Coronary artery (tissue), 2 donors: ENCODE results near the gene MUC12.

Experiments used
- DNase-seq: peaks from one replicate; pipeline ENCODE4 v3.0.0-alpha.2; 2017; ENCODE audit warnings: low spot score
- H3K27ac ChIP-seq, 2 donors: fragments of 200-600 bp; sonication (generic); one replicate each; pipeline ENCODE4 v1.5.1; 2016 to 2019
- H3K4me3 ChIP-seq: fragments of 200-600 bp; sonication (generic); 2 replicates; pipeline ENCODE4 v1.5.1; 2016; ENCODE audit warnings: mild to moderate bottlenecking, moderate library complexity
- TF ChIP-seq, protein P1 (sequence below): fragments of 200-600 bp; sonication (generic); IDR thresholded peaks from one replicate; pipeline ENCODE4 v1.5.1; 2019; ENCODE audit warnings: antibody characterized with exemption

Gene MUC12

DNA sequence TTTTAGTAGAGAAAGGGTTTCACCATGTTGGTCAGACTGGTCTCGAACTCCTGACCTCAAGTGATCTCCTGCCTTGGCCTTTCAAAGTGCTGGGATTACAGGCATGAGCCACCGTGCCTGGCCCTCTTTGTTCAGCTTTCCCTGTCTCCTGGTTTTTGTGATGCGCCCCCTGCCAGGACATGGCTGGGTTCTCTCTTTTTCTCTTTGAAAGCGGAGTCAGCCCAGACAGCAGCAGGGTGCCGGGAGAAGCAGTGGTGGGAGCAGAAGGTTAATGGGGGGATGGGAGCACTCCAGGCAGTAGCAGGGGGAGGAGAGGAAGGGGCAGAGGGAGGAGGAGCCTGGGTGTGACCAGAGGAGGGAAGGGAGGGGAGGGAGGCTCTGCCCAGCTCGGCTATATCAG, 18.2 kb upstream of the MUC12 start:
- TF ChIP-seq, protein P1, sequence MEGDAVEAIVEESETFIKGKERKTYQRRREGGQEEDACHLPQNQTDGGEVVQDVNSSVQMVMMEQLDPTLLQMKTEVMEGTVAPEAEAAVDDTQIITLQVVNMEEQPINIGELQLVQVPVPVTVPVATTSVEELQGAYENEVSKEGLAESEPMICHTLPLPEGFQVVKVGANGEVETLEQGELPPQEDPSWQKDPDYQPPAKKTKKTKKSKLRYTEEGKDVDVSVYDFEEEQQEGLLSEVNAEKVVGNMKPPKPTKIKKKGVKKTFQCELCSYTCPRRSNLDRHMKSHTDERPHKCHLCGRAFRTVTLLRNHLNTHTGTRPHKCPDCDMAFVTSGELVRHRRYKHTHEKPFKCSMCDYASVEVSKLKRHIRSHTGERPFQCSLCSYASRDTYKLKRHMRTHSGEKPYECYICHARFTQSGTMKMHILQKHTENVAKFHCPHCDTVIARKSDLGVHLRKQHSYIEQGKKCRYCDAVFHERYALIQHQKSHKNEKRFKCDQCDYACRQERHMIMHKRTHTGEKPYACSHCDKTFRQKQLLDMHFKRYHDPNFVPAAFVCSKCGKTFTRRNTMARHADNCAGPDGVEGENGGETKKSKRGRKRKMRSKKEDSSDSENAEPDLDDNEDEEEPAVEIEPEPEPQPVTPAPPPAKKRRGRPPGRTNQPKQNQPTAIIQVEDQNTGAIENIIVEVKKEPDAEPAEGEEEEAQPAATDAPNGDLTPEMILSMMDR, result no peak
- Histone ChIP-seq H3K4me3 (no peak overlapping the region), H3K27ac (no peak overlapping the region)
- no peak for DNase-seq

DNA sequence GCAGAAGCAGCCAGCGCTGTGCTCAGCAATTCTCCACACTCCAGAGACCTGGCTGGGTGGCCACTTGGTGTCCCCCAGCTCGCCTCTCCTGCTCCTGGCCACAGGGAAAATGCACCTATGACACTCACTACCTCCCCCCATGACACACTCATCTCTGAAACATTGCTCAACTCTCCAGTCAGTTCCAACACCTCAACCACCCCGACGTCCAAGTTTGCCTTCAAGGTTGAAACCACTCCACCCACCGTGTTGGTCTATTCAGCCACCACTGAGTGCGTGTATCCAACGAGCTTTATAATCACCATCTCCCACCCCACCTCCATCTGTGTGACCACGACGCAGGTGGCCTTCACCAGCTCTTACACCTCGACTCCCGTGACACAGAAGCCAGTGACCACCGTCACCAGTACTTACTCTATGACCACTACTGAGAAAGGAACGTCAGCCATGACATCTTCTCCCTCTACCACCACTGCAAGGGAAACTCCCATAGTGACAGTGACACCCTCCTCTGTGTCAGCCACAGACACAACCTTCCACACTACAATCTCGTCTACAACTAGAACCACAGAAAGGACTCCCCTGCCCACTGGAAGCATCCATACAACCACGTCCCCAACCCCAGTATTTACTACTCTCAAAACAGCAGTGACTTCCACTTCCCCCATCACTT, 17.3 kb upstream of the MUC12 start:
- TF ChIP-seq, protein P1, result no peak
- DNase-seq, result no peak
- H3K27ac ChIP-seq, result no peak overlapping the region

DNA sequence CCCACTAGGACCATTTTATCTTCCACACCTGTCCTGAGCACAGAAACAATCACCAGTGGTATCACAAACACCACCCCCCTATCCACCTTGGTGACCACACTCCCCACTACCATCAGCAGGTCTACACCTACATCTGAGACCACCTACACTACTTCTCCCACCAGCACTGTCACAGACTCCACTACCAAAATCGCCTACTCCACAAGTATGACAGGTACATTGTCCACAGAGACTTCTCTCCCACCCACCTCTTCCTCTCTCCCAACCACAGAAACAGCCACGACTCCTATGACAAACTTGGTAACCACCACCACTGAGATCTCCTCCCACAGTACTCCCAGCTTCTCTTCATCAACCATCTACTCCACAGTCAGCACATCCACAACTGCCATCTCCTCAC, 16.7 kb upstream of the MUC12 start:
- Histone ChIP-seq H3K4me3 (no peak overlapping the region), H3K27ac (no peak overlapping the region)
- DNase-seq, result no peak
- TF ChIP-seq, protein P1, result no peak

More for the DNA sequence above, 17.3 kb upstream of the MUC12 start:
- H3K4me3 ChIP-seq, result no peak overlapping the region

DNA sequence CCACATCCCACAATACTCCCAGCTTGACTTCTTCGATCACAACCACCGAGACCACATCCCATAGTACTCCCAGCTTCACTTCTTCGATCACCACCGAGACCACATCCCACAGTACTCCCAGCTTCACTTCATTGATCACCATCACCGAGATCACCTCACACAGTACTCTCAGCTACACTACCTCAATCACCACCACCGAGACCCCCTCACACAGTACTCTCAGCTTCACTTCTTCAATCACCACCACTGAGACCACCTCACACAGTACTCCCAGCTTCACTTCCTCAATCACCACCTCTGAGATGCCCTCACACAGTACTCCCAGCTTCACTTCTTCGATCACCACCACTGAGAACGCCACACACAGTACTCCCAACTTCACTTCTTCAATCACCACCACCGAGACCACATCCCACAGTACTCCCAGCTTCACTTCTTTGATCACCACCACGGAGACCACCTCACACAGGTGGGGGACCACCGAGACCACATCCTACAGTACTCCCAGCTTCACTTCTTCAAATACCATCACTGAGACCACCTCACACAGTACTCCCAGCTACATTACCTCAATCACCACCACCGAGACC, 11.4 kb upstream of the MUC12 start:
- Histone ChIP-seq H3K4me3 (no peak overlapping the region), H3K27ac (no peak overlapping the region)
- DNase-seq, result peak; percentile 81
- TF ChIP-seq, protein P1, result no peak

DNA sequence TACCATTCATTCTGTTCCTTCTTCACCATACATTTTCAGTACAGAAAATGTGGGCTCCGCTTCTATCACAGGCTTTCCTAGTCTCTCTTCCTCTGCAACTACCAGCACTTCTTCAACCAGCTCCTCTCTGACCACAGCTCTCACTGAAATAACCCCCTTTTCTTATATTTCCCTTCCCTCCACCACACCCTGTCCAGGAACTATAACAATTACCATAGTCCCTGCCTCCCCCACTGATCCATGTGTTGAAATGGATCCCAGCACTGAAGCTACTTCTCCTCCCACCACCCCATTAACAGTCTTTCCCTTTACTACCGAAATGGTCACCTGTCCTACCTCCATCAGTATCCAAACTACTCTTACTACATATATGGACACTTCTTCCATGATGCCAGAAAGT, 9.5 kb upstream of the MUC12 start:
- H3K4me3 ChIP-seq, result no peak overlapping the region
- no peak for DNase-seq
- TF ChIP-seq, protein P1, result no peak
- no peak overlapping the region for H3K27ac ChIP-seq

DNA sequence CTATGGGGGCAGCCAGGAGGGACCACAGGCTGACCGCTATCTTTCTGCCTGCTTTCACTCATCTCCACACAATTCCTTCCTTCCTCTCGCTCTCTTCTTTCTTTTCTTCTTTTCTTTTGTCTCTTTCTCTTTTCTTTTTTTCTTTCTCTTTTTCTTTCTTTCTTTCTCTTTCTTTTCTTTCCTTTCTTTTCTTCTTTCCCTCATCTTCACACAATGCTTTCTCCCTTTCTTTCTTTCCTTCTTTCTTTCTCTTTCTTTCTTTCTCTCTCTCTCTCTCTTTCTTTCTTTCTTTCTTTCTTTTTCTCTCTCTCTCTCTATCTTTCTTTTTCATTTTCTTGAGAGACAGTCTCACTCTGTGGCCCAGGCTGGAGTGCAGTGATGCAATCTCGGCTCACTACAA, 6.8 kb upstream of the MUC12 start:
- TF ChIP-seq, protein P1, result no peak

DNA sequence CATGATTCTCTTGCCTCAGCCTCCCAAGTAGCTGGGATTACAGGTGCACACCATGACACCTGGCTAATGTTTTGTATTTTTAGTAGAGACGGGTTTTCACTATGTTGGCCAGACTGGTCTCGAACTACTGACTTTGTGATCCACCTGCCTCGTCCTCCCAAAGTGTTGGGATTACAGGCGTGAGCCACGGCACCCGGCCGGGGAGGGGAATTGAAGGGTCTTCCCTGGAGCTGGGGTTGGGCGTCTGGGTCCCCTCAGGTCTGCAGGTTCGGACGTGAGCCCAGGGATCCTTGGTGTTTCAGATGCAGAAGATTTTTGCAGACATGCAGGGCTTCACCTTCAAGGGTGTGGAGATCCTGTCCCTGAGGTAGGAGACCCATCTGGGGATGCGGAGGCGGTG, 6.0 kb upstream of the MUC12 start:
- DNase-seq, result no peak
- H3K4me3 ChIP-seq, result no peak overlapping the region
- no peak overlapping the region for H3K27ac ChIP-seq
- TF ChIP-seq, protein P1, result no peak

More for the DNA sequence above, 6.8 kb upstream of the MUC12 start:
- Histone ChIP-seq H3K27ac (no peak overlapping the region), H3K4me3 (no peak overlapping the region)
- no peak for DNase-seq
